ENCODE data around the gene TRAPPC13.
"Not testable (repeated sequence)": the region's sequence is repeated elsewhere in the genome, so short reads cannot be mapped to it uniquely, and the experiment has no call there.

Gene TRAPPC13

GRCh38 chr5:65668696-65669095 lies 43.9 kb downstream of the TRAPPC13 start:
- in situ Hi-C loops (cut with HindIII; ENCODE audit: low pct_ligation_motif_present, low pct_unique_long_range_greater_than_20kb, low sequenced_read_pairs): no loop called here
- no peak for DNase-seq

- no peak for DNase-seq
- in situ Hi-C loops (cut with HindIII; ENCODE audit: low pct_ligation_motif_present, low pct_unique_long_range_greater_than_20kb, low sequenced_read_pairs): no loop called here
These were observed 48.0 kb downstream of the TRAPPC13 start for GRCh38 chr5:65672796-65673195.

- in situ Hi-C loops (cut with HindIII; ENCODE audit: low pct_ligation_motif_present, low pct_unique_long_range_greater_than_20kb, low sequenced_read_pairs): no loop called here
- DNase-seq: no peak
These were observed 49.9 kb downstream of the TRAPPC13 start for GRCh38 chr5:65674749-65675148.

DNA sequence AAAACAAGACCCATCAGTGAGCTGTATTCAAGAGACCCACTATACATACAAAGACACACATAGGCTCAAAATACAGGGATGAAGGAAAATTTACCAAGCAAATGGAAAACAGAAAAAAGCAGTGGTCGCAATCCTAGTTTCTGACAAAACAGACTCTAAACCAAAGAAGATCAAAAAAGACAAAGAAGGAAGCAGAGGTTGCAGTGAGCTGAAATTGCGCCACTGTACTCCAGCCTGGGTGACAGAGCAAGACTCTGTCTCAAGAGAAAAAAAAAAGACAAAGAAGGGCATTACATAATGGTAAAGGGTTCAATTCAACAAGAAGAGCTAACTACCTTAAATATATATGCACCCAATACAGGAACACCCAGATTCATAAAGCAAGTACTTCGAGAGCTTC lies 51.2 kb downstream of the TRAPPC13 start:
- DNase-seq; in situ Hi-C loops (cut with HindIII; ENCODE audit: low pct_ligation_motif_present, low pct_unique_long_range_greater_than_20kb, low sequenced_read_pairs): not testable (repeated sequence)

DNA sequence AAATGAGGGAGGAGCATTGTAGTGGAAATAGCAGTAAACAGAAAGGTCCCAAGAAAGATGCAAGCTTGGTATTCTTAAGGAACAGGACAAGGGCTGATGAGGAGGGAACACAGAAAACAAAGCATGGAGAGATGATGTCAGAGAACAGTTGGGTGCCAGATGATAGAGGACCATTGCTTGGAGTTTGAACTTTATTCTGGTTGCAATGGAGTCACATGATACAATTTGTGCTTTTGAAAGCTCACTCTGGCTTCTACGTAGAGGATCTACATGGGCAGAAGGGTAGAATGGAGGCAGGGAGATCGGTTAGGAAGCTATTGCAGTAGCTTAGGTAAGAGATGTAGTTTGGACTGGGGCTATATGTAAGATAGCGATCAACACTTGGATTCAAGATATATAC lies 57.3 kb downstream of the TRAPPC13 start:
- DNase-seq: no peak
- in situ Hi-C loops (cut with HindIII; ENCODE audit: low pct_ligation_motif_present, low pct_unique_long_range_greater_than_20kb, low sequenced_read_pairs): no loop called here

DNA sequence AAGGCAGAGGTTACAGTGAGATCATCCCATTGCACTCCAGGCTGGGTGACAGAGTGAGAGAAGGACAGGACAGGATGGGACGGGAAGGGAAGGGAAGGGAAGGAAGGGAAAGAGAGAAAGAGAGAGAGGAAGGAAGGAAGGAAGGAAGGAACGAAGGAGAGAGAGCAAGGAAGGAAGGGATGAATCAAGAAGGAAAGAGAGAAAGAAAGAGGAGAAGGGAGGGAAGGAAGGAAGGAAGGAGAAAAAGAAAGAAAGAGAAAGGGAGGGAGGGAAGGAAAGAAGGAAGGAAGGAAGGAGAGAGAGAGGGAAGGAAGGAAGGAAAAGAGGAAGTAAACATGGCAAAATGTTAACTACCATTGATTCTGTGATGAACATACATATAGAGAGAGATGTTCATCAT lies 68.3 kb downstream of the TRAPPC13 start:
- DNase-seq: no peak
- in situ Hi-C loops (cut with HindIII; ENCODE audit: low pct_ligation_motif_present, low pct_unique_long_range_greater_than_20kb, low sequenced_read_pairs): no loop called here

- DNase-seq: no peak
- in situ Hi-C loops (cut with HindIII; ENCODE audit: low pct_ligation_motif_present, low pct_unique_long_range_greater_than_20kb, low sequenced_read_pairs): no loop called here
These were observed 70.4 kb downstream of the TRAPPC13 start for GRCh38 chr5:65695162-65695755.

GRCh38 chr5:65695896-65696295 lies 71.1 kb downstream of the TRAPPC13 start:
- in situ Hi-C loops (cut with HindIII; ENCODE audit: low pct_ligation_motif_present, low pct_unique_long_range_greater_than_20kb, low sequenced_read_pairs): no loop called here
- no peak for DNase-seq

DNA sequence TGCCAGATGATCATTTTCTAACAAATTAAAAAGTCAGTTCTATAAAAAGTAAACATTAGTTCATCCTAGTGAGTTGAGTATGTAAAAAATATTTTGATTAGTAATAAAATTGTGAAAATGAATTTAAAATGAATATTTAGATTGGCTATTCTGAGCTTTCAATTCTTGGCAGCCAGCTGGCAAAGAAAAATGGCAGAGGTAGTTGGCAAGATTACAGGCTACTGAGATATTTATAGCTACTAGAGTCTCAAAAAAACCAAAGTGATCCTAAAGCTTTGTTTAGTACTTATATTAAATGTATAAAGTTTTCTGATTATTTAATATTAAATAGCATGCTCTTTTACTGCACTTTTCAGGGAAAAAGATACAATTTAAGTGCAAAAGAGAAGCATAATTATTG lies 72.1 kb downstream of the TRAPPC13 start:
- in situ Hi-C loops (cut with HindIII; ENCODE audit: low pct_ligation_motif_present, low pct_unique_long_range_greater_than_20kb, low sequenced_read_pairs): no loop called here
- DNase-seq: no peak

GRCh38 chr5:65699338-65699737 lies 74.5 kb downstream of the TRAPPC13 start:
- in situ Hi-C loops (cut with HindIII; ENCODE audit: low pct_ligation_motif_present, low pct_unique_long_range_greater_than_20kb, low sequenced_read_pairs): no loop called here

GRCh38 chr5:65702036-65702435 lies 77.2 kb downstream of the TRAPPC13 start:
- in situ Hi-C loops (cut with HindIII; ENCODE audit: low pct_ligation_motif_present, low pct_unique_long_range_greater_than_20kb, low sequenced_read_pairs): no loop called here
- no peak for DNase-seq

More at GRCh38 chr5:65699338-65699737, 74.5 kb downstream of the TRAPPC13 start:
- no peak for DNase-seq

DNA sequence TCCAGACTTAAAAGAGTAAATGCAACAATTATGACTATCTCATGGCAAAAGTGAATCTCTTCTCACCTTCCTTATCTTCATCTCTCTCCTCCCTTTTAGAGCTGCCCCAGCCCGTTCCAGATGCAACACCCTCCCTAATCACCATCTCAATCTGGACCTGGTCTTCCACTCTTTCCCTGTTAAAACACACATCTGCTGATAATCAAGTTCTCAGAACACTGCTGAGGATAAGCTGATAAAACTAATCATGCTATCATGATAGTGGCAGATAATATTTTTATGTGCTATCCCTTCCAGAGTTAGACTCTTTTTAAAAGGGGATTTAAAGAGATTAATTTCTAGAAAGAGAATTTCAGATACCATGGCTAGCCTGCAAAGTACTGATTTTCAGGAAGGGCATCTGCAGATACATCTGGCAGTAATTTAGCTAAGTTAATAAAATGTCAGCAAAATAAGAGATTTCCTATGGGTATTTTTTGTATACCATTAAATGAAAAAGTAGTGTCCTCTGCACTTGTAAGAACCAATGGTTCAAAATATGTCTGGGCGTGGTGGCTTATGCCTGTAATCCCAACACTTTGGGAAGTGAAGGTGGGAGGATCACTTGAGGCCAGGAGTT lies 79.9 kb downstream of the TRAPPC13 start:
- DNase-seq: no peak
- in situ Hi-C loops (cut with HindIII; ENCODE audit: low pct_ligation_motif_present, low pct_unique_long_range_greater_than_20kb, low sequenced_read_pairs): no loop called here

- in situ Hi-C loops (cut with HindIII; ENCODE audit: low pct_ligation_motif_present, low pct_unique_long_range_greater_than_20kb, low sequenced_read_pairs): no loop called here
- DNase-seq: no peak
These were observed 82.8 kb downstream of the TRAPPC13 start for GRCh38 chr5:65707663-65708062.

DNA sequence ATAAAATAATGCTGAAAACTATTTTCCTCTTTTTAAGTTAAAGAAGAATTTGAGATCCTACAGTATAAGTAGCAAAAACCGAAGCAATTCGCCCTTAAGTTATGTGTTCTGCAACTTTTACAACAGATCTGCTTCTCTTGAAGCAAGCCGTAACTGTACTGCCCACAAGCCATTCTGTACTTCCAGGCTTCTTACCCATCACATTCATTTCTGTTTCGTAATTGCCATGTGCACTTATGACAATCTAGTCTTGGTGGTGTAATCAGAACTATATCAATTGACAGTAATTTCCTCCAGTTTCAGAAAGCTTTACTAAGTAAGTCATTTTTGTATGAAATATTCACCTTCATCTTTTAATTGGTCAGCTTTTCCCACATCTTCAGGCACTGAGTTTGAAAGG lies 83.3 kb downstream of the TRAPPC13 start:
- in situ Hi-C loops (cut with HindIII; ENCODE audit: low pct_ligation_motif_present, low pct_unique_long_range_greater_than_20kb, low sequenced_read_pairs): no loop called here
- DNase-seq: no peak
